BE2C (cell line): ENCODE data around the gene SIM1. TPM values are rescaled to one million over a fixed set of nuclear protein-coding genes. Genes with fewer than 3 reads are reported as not detected.

Experiments
- DNase-seq: peaks from one replicate; pipeline ENCODE4 v3.0.0-alpha.2; 2020
- H3K27me3 ChIP-seq: fragments of 250-450 bp; sonication (Bioruptor Pico); 2 replicates; pipeline ENCODE4 v1.5.1; 2020; ENCODE audit warnings: mild to moderate bottlenecking
- H3K36me3 ChIP-seq: fragments of 250-450 bp; sonication (Bioruptor Pico); 2 replicates; pipeline ENCODE4 v1.5.1; 2020; ENCODE audit warnings: mild to moderate bottlenecking
- H3K4me1 ChIP-seq: fragments of 250-450 bp; sonication (Bioruptor Pico); 2 replicates; pipeline ENCODE4 v1.5.1; 2020
- H3K4me3 ChIP-seq: 2 replicates; pipeline ENCODE4 v1.5.1; 2011; ENCODE audit warnings: low read depth, low read length
- H3K9me3 ChIP-seq: fragments of 250-450 bp; sonication (Bioruptor Pico); 2 replicates; pipeline ENCODE4 v1.5.1; 2020
- CTCF ChIP-seq: IDR thresholded peaks from 2 replicates; pipeline ENCODE4 v1.5.1; 2012; ENCODE audit warnings: mild to moderate bottlenecking, low read depth, low read length
- polyA plus RNA-seq: library from polyadenylated mRNA; unstranded; fragments of >200 nt; gene quantifications from one replicate; pipeline ENCODE4 v1.2.1, GENCODE V29; 2012; ENCODE audit warnings: low read depth, missing spikeins; ENCODE audit not compliant: insufficient read length, insufficient read depth

SIM1 gene, protein sequence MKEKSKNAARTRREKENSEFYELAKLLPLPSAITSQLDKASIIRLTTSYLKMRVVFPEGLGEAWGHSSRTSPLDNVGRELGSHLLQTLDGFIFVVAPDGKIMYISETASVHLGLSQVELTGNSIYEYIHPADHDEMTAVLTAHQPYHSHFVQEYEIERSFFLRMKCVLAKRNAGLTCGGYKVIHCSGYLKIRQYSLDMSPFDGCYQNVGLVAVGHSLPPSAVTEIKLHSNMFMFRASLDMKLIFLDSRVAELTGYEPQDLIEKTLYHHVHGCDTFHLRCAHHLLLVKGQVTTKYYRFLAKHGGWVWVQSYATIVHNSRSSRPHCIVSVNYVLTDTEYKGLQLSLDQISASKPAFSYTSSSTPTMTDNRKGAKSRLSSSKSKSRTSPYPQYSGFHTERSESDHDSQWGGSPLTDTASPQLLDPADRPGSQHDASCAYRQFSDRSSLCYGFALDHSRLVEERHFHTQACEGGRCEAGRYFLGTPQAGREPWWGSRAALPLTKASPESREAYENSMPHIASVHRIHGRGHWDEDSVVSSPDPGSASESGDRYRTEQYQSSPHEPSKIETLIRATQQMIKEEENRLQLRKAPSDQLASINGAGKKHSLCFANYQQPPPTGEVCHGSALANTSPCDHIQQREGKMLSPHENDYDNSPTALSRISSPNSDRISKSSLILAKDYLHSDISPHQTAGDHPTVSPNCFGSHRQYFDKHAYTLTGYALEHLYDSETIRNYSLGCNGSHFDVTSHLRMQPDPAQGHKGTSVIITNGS
- not detected for polyA plus RNA-seq

DNA sequence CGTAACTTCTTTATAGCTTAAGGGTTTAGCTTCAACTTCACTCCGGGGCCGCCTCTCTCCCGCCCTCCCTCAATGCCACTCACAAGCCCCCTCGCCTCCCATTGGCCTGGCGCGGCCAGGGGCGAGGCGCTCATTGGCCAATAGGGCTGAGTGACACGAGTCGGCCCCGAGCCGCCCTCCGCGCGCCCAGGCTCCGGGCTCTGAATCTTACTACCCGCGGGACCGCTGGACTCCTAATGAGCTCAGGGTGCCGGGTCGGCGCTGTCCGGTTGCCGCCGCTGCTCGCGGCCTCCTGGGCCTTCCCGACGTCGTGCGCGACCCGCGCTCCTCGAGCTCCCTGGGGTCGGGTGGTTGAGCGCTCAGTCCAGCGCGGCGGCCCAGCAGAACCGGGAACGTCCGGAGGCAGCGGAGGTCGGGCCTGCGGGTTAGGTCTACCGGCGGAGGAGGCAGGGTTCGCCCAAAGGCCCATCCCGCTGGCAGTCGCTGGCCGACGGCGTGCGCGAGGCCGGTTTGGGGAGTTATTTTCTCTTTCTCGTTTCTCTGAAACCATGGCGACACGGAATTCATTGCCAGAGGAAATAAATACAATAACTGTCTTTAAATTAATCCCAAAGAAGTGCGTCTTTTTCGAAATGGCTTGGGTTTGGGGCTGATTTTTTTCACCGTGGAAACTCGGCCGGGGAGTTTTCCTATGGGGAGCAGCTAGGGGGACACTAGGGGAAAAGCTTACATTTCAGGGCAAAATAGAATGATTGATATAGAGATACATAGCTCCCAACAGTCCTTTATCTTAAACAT lies at the start of gene SIM1:
TSS of gene SIM1 (minus strand) at position 19 of the 798 bp plus-strand sequence. CDS start 1,453 bp downstream, outside the sequence.
- Histone ChIP-seq H3K4me3 (peak within 1 kb of the TSS; percentile 60), H3K36me3 (no peaks in the 10 kb centered on the region), H3K9me3 (no peaks in the 10 kb centered on the region), H3K27me3 (peaks cover 100% of the 10 kb centered on the region), H3K4me1 (no peaks in the 10 kb centered on the region)
- peak; percentile 82 for DNase-seq
- TF ChIP-seq CTCF, result no peak

DNA sequence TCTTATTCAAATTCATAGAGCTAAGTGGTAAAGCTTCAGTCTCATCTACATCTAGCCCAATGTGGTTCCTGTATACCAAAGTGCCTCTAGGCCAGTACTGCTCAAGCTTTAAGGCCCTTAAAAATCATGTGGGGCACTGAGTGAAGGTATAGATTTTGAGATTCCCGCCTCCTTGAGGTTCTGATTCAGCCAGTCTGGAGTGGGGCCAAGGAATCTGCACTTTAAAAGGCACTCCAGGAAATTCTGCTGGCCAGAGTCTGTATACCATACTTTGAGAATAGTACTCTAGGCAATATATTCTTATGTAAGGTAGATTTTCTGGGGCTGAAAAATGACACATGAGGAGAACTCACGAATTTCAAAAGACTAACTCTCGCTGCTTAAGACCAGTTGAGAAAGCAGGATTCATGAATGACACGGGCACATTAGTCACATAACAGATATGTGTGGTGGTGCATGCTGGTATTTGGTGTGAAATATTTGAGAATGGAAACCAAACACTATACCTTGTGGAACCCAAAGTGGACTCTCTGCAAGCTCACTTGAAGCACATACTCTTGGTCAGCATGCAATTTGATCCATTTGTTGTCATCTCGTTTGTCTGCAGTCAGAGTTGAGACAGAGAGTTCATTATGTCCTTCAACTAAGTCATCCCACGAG lies 47.6 kb upstream of the SIM1 start:
- no peak for TF ChIP-seq CTCF
- DNase-seq, result no peak
- H3K36me3 ChIP-seq, result no peaks in the 10 kb centered on the region; the same call in 1 of the 2 replicates
- H3K4me3 ChIP-seq, result no peak overlapping the region
- H3K9me3 ChIP-seq, result no peaks in the 10 kb centered on the region
- peaks cover 4% of the 10 kb centered on the region; the same call in 1 of the 2 replicates for H3K4me1 ChIP-seq
- no peaks in the 10 kb centered on the region for H3K27me3 ChIP-seq

GRCh38 chr6:100509101-100509500 lies 44.4 kb upstream of the SIM1 start:
- no peaks in the 10 kb centered on the region for H3K4me1 ChIP-seq
- H3K9me3 ChIP-seq, result no peaks in the 10 kb centered on the region
- TF ChIP-seq CTCF, result no peak
- H3K36me3 ChIP-seq, result no peaks in the 10 kb centered on the region; the same call in 1 of the 2 replicates
- H3K27me3 ChIP-seq, result no peaks in the 10 kb centered on the region
- no peak for DNase-seq
- no peak overlapping the region for H3K4me3 ChIP-seq

DNA sequence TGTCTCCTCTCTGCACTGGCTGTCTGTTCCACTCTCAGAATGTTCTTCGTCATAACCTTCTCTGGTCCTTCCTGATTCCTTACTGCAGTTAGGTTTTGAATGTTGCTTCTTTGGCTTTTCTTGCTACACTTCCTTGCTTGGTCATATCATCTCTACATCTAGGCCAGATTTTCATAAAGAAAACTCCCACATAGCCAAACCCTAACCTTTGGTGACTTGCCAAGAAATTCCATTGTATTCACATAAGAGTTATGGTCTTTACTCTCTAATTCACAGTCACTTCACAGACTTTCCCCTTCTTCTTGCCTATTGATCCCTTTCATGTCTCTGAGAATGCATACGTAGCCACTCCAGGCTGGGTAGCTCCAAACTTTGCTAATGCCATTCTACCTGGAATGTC lies 41.9 kb upstream of the SIM1 start:
- no peaks in the 10 kb centered on the region for H3K9me3 ChIP-seq
- DNase-seq, result no peak
- H3K27me3 ChIP-seq, result no peaks in the 10 kb centered on the region
- TF ChIP-seq CTCF, result no peak
- no peaks in the 10 kb centered on the region; the same call in 1 of the 2 replicates for H3K36me3 ChIP-seq
- H3K4me1 ChIP-seq, result no peaks in the 10 kb centered on the region
- H3K4me3 ChIP-seq, result no peak overlapping the region

DNA sequence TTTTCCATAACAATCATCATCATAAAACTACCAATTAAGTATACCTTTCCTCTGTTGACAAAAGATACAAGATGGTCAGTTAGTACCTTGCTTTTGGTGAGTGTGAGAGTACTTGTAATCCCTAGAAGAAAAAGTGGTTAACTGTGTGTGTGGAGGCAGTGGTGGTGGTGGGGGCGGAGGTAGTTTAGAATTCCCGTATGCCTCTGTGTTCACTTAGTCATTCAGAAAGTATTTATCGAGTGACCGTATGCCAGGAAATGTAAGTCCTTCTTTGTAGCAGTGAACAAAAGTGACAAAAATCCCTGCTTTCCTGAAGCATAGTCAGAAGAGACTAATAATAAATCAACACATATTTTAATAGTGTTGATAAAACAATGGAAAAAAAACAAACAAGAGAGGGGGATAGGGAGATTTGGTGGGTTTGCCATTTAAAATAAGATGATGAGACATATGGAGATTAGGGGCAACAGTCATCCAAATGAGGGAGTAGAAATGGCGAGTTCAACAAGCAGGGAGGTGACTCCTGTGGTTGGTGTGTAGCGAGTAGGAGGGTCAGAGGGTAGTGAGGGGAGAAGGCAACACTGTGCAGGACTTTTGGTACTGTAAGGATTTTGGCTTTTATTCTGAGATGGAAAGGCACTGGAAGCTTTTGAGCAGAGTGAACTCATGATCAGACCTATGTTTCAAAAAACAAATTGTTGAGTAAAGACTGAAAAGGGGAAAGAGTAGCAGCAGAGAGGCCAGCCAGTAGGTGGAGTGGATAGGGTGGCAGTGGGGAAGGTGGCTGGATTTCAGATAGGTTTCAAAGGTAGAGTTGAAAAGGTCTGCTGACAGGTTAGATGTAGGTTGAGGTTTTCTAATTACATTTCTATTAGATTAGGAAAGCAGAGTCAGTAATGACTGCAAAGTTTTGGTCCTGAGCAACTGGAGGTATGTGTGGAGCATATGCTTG lies 40.3 kb upstream of the SIM1 start:
- Histone ChIP-seq H3K36me3 (no peaks in the 10 kb centered on the region; the same call in 1 of the 2 replicates), H3K4me1 (no peaks in the 10 kb centered on the region), H3K9me3 (no peaks in the 10 kb centered on the region), H3K27me3 (no peaks in the 10 kb centered on the region), H3K4me3 (no peak overlapping the region)
- DNase-seq, result no peak
- TF ChIP-seq CTCF, result no peak
